Stimulated activated CD4-positive, alpha-beta T cell treated with anti-CD3 and anti-CD28 coated beads, TNF-alpha, amount 100 ng/mL, for 48 hours (primary cell): ENCODE measurements around the gene MAN1A1.

ENCODE experiments used
- DNase-seq, 3 donors: peaks; one replicate each; pipeline ENCODE4 v3.0.0-alpha.2; 2020; ENCODE audit warnings: low read depth in 3 of 3

MAN1A1 gene

DNA sequence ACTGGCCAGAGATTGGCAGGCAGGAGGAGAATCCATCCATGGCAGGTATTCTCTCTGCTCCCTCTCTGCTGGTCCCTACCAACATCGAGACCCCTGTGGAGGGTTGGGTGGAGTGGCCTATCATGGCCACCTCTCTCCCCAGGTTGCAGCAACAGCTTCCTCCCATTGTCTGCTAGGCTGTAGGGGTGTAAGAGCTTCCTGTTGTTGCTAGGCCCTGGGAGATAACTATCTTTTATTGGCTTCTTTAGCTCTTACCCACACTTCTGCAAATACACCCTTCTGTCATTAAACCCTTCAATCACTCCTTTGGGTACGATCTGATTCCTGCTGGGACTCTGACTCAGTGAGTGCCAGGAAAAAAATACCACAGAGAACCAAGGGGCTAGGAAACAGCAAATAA lies 204.4 kb downstream of the MAN1A1 start:
- DNase-seq, result no peak

DNA sequence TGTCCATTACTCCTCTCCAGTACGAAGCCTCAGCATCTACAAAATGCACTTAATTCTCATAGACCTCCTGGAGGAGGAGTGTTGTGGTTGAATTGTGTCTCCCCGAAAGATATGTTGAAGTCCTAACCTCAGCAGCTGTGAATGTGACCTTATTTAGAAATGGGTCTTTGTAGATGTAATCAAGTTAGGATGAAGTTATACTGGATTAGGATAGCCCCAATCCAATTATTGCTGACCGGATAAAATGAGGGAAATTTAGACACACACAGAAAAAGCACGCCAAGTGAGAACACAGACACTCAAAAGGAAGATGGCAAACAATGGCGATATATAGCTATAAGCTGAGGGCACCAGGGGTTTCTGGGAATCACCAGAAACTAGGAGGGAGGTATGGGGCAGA lies 206.9 kb downstream of the MAN1A1 start:
- DNase-seq, result no peak

DNA sequence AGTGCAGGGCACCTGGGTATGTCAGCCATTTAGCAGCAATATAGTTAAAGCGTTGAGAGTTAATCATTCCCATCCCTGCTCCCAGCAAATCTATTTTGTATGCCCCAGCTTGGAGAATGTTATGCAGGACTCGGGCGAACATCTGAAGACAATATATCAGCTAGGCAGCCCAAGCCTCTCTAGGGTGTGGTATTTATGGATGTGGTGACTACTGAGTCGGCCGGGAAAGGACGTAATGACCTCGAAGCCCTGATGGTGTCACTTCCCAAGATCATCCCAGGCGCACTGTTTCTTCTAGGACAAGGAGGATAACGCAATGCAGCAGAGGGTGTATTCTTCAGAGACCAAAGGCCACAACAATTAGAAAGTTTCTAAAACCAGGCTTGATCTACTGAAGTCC lies 207.5 kb downstream of the MAN1A1 start:
- no peak for DNase-seq

DNA sequence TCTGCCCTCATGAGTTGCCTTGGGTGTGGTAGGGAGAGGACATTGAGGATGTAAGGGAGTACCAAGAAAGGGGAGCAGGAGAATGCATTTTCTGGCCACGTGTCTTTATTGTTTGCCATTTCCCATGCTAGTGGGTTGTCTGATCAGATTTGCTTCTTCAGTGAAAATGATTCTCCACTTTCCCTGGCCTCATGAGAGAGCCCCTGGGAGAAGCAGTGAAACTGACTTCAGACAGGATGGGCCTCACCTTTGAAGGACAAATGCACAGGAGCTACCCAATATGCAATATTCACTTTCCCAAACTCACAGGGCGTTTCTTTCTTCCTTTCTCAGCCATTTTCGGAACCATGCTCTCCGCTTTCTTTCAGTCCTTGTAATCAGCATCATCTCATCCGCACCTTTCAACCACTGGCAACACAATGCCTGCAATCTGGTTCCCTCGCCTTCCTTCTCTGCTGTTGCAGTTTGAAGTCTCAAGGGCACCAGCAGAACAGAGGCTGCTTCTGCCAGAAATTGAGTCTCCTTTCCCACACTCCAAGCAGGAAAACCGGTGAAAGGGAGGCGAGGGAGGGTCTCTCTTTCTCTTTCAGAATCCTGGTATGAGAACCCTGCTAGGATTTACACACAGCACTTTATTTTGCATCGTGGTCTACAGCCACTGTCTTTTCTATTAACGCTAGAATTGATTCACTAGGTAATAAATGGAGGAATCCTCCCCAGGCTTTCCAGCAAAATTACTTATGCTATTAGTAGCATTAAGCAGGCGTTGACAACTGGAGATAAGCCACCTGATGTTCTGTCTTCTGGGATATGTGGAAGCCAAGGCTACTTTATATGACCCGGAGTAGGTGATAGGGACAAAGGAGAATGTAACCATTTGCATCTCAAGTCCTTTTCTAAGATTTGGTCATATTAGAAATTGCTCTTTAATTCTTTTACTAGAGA lies 209.1 kb downstream of the MAN1A1 start:
- DNase-seq, result no peak

DNA sequence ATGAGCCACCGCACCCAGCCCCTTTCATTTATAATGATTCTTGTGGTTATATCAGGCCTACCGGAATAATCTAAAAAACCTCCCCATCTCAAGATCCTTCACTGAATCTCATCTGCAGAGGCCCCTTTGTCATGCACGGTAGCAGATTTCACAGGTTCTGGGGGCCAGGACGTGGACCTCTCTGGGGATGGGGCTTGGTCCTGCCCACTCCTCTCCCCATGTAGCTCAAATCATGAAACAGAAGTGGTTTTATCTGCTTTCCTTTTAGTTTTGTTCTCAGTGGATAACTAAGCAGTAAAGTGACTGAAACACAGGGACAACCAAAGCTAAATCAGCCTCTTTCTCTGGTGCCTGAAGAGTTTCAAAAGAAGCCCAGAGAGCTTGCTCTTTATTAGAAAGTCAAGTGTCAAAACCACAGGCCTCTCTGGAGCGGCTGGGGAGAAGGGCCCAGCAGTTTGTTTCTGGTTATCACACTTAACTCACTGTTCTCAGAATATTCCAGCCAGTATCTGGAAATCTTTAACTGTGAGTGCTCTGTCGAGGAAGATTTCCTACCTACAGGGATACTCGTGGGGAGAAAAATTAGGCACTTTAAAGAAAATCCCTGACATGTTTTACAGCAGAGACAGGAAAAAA lies 210.5 kb downstream of the MAN1A1 start:
- no peak for DNase-seq

DNA sequence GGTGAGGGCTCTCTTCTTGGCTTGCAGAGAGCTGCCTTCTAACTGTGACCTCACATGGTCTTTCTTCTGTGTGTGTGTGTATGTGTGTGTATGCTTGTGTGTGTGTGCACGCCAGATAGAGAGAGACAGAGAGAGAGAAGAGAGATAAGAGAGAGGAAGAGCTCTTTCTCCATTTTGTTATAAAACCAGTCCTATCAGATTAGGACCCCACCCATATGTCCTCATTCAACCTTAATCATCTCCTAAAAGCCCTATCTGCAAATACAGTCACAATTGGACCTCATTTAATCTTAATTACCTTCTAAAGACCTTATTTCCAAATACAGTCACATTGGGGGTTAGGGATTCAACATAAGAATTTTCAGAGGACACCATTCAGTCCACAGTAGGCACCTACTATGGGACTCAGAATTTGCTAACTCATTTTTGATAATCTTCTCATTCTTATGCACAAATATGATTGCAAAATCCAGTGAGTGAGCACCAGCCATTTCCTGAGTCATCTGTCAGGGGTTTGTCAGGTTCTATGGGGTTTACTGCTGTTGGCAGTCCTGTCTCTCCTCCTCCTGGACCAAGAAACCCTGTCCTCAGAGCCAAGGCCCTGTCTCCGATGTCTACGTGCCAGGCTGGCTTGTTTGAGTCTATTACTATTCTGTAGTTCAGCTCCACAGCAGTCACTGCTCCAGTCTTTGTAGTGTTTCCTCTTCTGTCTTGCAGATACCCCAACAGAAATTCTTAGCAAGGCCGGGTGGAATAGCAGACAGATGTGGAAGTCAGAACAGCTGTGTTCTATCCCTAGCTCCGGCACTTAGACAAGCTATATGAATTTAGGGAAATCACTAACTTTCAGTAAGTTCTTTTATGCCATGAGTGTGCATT lies 212.1 kb downstream of the MAN1A1 start:
- no peak for DNase-seq

DNA sequence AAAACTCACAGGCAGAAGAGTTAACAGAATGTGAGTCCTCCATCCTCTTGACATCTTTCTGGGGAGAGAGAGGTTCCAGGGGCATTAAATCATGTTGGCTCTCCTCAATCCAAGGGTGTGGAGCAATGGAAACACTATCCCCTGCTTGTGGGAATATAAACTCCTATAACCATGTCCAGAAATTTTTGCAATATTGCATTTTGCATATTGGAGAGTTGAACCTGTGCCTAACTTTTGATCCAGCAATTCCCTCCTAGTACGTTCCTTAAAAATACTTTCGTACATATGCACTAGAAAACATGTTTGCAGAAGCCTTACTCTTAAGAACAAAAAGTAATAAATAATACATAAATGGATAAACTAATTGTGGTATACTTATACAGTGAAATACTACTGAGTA lies 214.8 kb downstream of the MAN1A1 start:
- DNase-seq, result no peak

DNA sequence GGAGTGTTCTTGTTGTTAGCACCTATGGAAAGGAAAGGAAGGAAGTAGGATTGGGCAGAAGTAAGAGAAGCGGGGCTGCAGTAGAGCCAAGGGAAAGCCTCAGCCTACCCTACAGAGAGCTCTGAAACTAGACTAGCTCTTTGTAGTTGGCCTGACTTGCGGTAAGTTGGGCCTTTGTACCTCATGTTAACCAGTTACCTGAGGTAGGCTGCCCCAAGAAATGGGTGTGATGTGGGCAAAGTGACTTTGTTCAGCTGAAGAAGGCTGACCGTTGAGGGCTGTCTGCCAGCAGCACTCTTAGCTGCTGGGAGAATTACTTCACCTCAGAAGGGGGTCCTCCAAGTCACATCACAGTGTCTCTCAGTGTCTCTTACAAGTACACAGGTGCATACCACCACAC lies 216.2 kb downstream of the MAN1A1 start:
- DNase-seq, result no peak

DNA sequence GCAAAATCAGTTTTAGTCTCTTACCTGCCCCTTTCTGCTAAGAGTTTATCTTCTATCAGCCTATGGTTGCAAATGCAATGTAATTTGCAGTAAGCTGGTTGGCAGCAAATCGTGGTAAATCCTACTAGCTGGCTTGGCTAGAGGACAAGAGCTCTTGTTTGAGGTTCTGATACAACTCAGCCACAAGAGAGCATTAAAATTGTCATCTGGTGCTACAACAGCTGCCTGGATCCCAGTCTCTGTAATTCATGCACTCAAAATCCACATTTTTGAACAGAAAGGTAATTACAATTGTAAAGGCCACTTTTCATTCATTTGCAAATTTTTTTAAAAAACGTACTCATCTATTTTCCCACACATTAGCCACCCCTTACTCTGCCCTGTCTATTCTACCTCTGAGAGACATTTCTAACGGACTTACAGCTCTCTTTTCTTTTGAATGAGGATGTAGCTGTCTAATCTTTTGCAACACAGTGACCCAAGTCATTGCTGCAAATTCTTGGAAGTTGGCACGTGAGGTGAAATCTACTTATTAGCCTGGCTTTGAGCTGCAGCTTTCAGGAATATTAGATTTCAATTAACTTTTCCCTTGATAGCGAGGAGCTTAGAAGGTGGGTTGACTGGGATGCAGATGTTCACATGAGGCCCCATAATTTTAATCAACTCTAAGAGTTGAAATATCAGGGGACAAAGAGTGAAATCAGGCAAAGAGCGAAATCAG lies 217.1 kb downstream of the MAN1A1 start:
- no peak for DNase-seq

DNA sequence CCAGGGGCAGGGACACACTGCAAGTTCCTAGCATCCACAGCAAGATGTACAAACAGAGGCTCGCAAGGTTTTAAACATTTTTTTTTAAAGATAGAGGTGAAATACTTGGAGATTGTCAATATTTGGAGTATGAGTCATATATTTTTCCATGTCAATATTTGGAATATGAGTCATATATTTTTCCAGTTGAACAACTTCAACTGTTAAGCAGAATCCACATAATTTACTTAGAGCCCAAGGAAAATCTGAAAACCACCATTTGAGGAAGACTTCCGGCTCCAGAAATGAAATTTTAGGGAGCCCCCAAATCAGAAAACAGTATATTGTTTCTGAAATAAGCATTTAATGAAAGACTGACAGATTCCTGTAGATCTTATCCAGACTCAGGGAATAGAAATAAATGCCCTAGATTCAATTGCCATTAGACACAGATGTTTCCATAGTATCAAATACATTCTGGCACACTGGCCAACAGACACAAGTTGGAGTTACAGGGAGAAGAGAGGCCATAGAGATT lies 219.5 kb downstream of the MAN1A1 start:
- DNase-seq, result no peak

DNA sequence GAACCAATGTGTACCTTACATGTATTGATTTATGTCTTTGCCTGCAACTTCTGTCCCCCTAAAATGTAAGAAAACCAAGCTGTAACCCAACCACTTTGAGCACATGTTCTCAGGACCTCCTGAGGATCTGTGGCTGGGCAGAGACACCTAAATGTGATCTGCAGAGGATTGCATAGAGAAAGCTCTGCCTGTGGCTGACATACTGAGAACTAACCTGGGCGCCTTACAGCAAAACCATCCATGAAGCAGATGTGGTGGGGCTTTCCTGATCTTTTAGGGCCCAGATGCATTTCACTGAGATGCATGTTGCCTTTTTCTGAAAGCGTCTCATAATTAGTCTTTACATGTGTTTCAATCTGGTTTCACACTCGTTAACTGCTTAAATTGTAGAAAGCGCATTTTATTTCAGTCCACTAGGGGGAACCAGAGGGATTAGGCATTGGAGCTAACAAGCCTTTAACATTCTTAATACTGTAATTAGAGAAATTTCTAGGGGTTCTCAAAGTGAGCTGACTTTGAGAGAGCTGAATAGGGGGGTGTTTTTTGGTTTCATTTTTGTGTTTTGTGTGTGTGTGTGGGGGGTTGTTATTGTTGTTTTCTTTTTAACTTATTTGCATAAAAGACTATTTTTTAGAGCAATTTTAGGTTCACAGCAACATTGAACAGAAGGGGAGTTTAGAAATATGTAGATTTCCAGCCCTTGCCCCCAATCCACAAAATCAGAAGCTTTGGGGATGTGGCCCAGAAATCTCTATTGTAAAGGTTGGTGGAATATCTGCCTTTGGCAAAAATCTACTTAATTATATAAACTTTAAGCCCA lies 220.2 kb downstream of the MAN1A1 start:
- DNase-seq, result no peak

DNA sequence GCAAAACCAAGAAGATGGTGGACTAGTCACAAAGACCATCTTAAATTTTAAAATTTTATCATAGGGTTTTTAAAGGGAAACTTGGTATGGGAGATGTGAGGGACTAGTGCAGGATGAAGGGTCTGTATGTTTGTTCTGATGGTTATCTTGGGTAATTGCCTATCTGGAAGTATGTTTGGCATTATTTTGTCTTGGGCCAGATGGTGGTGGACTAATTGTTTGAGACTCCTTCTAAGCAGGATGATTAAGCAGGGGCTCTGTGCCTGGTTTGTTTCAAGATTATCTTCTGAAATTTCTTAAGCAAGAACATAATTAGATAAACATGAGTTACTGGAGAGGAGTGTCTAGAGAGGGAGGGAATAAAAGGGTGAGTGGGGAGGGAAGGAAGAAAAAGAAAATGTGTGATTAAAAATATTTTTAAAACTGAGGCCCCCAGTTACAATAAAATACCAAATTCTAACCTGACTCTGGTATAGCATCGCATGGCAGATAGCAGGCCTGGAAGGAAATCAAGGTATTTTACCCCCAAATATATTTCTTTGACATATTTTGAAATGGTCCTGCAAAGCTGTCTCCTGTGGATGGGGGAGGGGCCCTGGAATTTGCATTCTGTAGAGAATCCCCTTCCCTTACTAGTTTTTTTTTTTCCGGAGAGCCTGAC lies 221.2 kb downstream of the MAN1A1 start:
- no peak for DNase-seq

DNA sequence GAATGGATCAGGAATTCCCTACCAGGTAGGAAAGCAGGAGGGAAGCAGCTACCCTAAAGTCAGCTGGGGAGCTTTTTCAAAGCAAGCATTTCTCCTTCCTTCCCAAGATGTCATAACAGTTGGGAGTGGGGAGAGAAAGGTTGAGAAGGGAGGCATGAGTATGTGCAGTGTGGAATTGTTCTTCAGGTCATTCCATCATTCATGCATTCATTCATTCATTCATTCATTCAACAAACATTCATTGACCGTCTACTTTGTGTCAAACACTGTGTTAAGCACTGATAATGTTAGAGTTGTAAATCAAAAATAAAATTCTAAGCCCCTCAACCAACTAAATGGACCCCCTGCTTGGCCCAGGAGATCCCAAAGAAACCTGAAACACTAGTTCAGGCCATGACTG lies 221.9 kb downstream of the MAN1A1 start:
- DNase-seq, result no peak
